Transverse colon (tissue), 3 donors: ENCODE results near the gene ZNF232.

Experiments used
- CTCF ChIP-seq, 5 experiments: fragments of 200-600 bp in 3 of 5; fragments of 450-650 bp in 2 of 5; sonication (generic) in 3 of 5; IDR thresholded peaks; 1 replicate in 2 of 5; 2 replicates in 3 of 5; pipeline ENCODE4 v1.5.1; 2016 to 2017; ENCODE audit warnings: antibody characterized with exemption in 5 of 5, inconsistent platforms in 3 of 5, mild to moderate bottlenecking in 2 of 5, moderate library complexity in 1 of 5
- EP300 ChIP-seq: sonication (generic); formaldehyde crosslinking; IDR thresholded peaks from one replicate; pipeline ENCODE4 v1.6.1; 2017; ENCODE audit warnings: antibody characterized with exemption, low read depth

GRCh38 chr17:5096731-5097100 lies 15.0 kb downstream of the ZNF232 start:
- TF ChIP-seq EP300 = no peak
- no peak for TF ChIP-seq CTCF (IDR thresholded peaks at IDR 0.05)
